ENCODE measurements around the gene ROR1.

GRCh38 chr1:63753591-63753990 is 20.2 kb upstream of the ROR1 start:
- TF ChIP-seq, protein P1, sequence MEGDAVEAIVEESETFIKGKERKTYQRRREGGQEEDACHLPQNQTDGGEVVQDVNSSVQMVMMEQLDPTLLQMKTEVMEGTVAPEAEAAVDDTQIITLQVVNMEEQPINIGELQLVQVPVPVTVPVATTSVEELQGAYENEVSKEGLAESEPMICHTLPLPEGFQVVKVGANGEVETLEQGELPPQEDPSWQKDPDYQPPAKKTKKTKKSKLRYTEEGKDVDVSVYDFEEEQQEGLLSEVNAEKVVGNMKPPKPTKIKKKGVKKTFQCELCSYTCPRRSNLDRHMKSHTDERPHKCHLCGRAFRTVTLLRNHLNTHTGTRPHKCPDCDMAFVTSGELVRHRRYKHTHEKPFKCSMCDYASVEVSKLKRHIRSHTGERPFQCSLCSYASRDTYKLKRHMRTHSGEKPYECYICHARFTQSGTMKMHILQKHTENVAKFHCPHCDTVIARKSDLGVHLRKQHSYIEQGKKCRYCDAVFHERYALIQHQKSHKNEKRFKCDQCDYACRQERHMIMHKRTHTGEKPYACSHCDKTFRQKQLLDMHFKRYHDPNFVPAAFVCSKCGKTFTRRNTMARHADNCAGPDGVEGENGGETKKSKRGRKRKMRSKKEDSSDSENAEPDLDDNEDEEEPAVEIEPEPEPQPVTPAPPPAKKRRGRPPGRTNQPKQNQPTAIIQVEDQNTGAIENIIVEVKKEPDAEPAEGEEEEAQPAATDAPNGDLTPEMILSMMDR (IDR thresholded peaks at IDR 0.05): no peak
- no peak for TF ChIP-seq EZH2 (IDR thresholded peaks at IDR 0.05; ENCODE audit: borderline replicate concordance, insufficient read depth, low read depth, low read length, poor library complexity, severe bottlenecking)
